CD4-positive, alpha-beta T cell (primary cell): ENCODE data around the gene LRRK1. TPM values are rescaled to one million over a fixed set of nuclear protein-coding genes. Genes with fewer than 3 reads are reported as not detected.
A peak's percentile ranks its signal among the peaks of the same experiment; 100 is the strongest.

Experiments used
- ATAC-seq: fragments of 200-7000 bp; cut with Tn5 transposase; one replicate; pipeline ENCODE4 v1.10.0; 2022; ENCODE audit warnings: mild to moderate bottlenecking; ENCODE audit not compliant: poor library complexity
- CTCF ChIA-PET: fragments of 350-600 bp; sonication (Branson Sonifier 250); formaldehyde crosslinking; loops from one replicate; lab custom pipeline; 2021; ENCODE audit warnings: antibody characterized with exemption, inconsistent platforms; lab: Charles Lee
- POLR2A ChIA-PET: fragments of 350-600 bp; sonication (Branson Sonifier 250); formaldehyde crosslinking; loops from one replicate; lab custom pipeline; 2021; ENCODE audit warnings: antibody characterized with exemption, inconsistent platforms; lab: Charles Lee
- DNase-seq, 14 experiments: peaks; one replicate each; pipeline ENCODE4 v3.0.0-alpha.2; 2013 to 2020; ENCODE audit warnings: mixed read lengths in 2 of 14
- H3K27ac ChIP-seq, 2 donors: one replicate each; pipeline versions ENCODE4 v1.5.1 to v1.7.0; 2013; ENCODE audit warnings: low read length in 2 of 2, low read depth in 1 of 2, mild to moderate bottlenecking in 1 of 2
- H3K27me3 ChIP-seq, 2 experiments: 1 replicate in 1 of 2; 2 replicates in 1 of 2; pipeline versions ENCODE4 v1.6.1 to v1.7.0; 2013; ENCODE audit warnings: low read length in 2 of 2, control low read depth in 1 of 2, mild to moderate bottlenecking in 1 of 2, moderate library complexity in 1 of 2; ENCODE audit not compliant: insufficient read depth in 2 of 2, control insufficient read depth in 1 of 2
- H3K36me3 ChIP-seq: one replicate; pipeline ENCODE4 v1.6.1; 2013; ENCODE audit warnings: low read length, control low read depth; ENCODE audit not compliant: insufficient read depth
- H3K4me1 ChIP-seq: one replicate; pipeline ENCODE4 v1.6.1; 2013; ENCODE audit warnings: low read length, control low read depth; ENCODE audit not compliant: insufficient read depth
- H3K4me3 ChIP-seq: one replicate; pipeline ENCODE4 v1.5.1; 2013; ENCODE audit warnings: mild to moderate bottlenecking, low read length, moderate library complexity
- H3K9me3 ChIP-seq, 2 experiments: 1 replicate in 1 of 2; 2 replicates in 1 of 2; pipeline versions ENCODE4 v1.6.1 to v1.7.0; 2013; ENCODE audit warnings: low read length in 2 of 2, mild to moderate bottlenecking in 2 of 2, control low read depth in 1 of 2, moderate library complexity in 1 of 2; ENCODE audit not compliant: control insufficient read depth in 1 of 2, insufficient read depth in 1 of 2
- H3K27ac Mint-ChIP-seq: one replicate; pipeline ENCODE4 v1.8.0; 2020; ENCODE audit warnings: mixed read lengths
- H3K27me3 Mint-ChIP-seq: one replicate; pipeline ENCODE4 v1.8.0; 2021; ENCODE audit warnings: mixed read lengths
- H3K36me3 Mint-ChIP-seq: one replicate; pipeline ENCODE4 v1.8.0; 2021; ENCODE audit warnings: low read depth, mixed read lengths
- H3K4me1 Mint-ChIP-seq: one replicate; pipeline ENCODE4 v1.8.0; 2021; ENCODE audit warnings: low read depth, mixed read lengths
- H3K4me3 Mint-ChIP-seq: one replicate; pipeline ENCODE4 v1.8.0; 2020; ENCODE audit warnings: mild to moderate bottlenecking, mixed read lengths
- H3K9me3 Mint-ChIP-seq: one replicate; pipeline ENCODE4 v1.8.0; 2020; ENCODE audit warnings: mixed read lengths
- CTCF ChIP-seq: fragments of 200-600 bp; IDR thresholded peaks from one replicate; pipeline ENCODE4 v1.8.0; 2022; ENCODE audit warnings: antibody characterized with exemption, mild to moderate bottlenecking
- intact Hi-C, 2 experiments: fragments of 100-400 bp; cut with DNase I in 1 of 2; cut with micrococcal nuclease in 1 of 2; formaldehyde crosslinking; loops; one replicate each; pipeline versions ENCODE4 v1.15.1 to v1.9.0; 2023 to 2025; cut with DNase I, micrococcal nuclease
- total RNA-seq, 174 experiments: library from RNA in 2 of 174; stranded (reverse) in 2 of 174; gene quantifications; one replicate each; pipeline ENCODE4 v1.2.3 and lab custom pipeline; 2021 to 2026

Gene LRRK1
- total RNA-seq, 2 experiments from 2014 or later = 0.60 to 0.73 TPM

- H3K36me3 ChIP-seq = no peaks in the 10 kb centered on the region
- Mint-ChIP-seq H3K27ac (no peak overlapping the region), H3K27me3 (peaks cover 19% of the 10 kb centered on the region), H3K4me3 (no peak overlapping the region), H3K4me1 (peaks cover 17% of the 10 kb centered on the region), H3K36me3 (no peaks in the 10 kb centered on the region), H3K9me3 (no peaks in the 10 kb centered on the region)
- DNase-seq (no peak), ATAC-seq (no peak)
- H3K27me3 ChIP-seq = peaks cover 0 to 3% of the 10 kb centered on the region in 2 experiments
- no peak for TF ChIP-seq CTCF
- peaks cover 0 to 4% of the 10 kb centered on the region in 2 experiments for H3K9me3 ChIP-seq
- peaks cover 13% of the 10 kb centered on the region for H3K4me1 ChIP-seq
- ChIA-PET POLR2A (no interaction called here), CTCF (interaction anchor here (1.5 kb wide), 1 partner anchor 653 kb away, joined by 3 read pairs; no protein-coding TSS in a partner anchor)
- no peak overlapping the region for H3K4me3 ChIP-seq
- H3K27ac ChIP-seq = no peak overlapping the region
- intact Hi-C loops = loop anchor here in 1 of 2 experiments (10.0 kb wide), 1 partner anchor 642 kb away; no protein-coding TSS in a partner anchor
Measured at GRCh38 chr15:101003081-101003480, 83.9 kb downstream of the LRRK1 start.

GRCh38 chr15:101003706-101004105 lies 84.5 kb downstream of the LRRK1 start:
- DNase-seq (no peak), ATAC-seq (no peak)
- no peak for TF ChIP-seq CTCF
- Mint-ChIP-seq H3K27me3 (peaks cover 18% of the 10 kb centered on the region), H3K9me3 (no peaks in the 10 kb centered on the region), H3K27ac (no peak overlapping the region), H3K4me3 (peak overlapping the region; percentile 17), H3K36me3 (no peaks in the 10 kb centered on the region), H3K4me1 (peaks cover 23% of the 10 kb centered on the region)
- Histone ChIP-seq H3K36me3 (no peaks in the 10 kb centered on the region), H3K9me3 (peaks cover 0 to 4% of the 10 kb centered on the region in 2 experiments), H3K27ac (no peak overlapping the region), H3K4me3 (no peak overlapping the region), H3K4me1 (peaks cover 18% of the 10 kb centered on the region), H3K27me3 (peaks cover 0 to 3% of the 10 kb centered on the region in 2 experiments)
- intact Hi-C loops = loop anchor here in 1 of 2 experiments (10.0 kb wide), 1 partner anchor 641 kb away; no protein-coding TSS in a partner anchor
- POLR2A ChIA-PET = no interaction called here
- CTCF ChIA-PET = interaction anchor here (1.5 kb wide), 1 partner anchor 653 kb away, joined by 3 read pairs; no protein-coding TSS in a partner anchor

- Mint-ChIP-seq H3K27ac (no peak overlapping the region), H3K27me3 (peaks cover 17% of the 10 kb centered on the region), H3K4me1 (peaks cover 24% of the 10 kb centered on the region), H3K36me3 (no peaks in the 10 kb centered on the region), H3K4me3 (no peak overlapping the region), H3K9me3 (no peaks in the 10 kb centered on the region)
- no peak overlapping the region for H3K27ac ChIP-seq
- peaks cover 22% of the 10 kb centered on the region for H3K4me1 ChIP-seq
- no peak overlapping the region for H3K4me3 ChIP-seq
- H3K9me3 ChIP-seq = peaks cover 0 to 4% of the 10 kb centered on the region in 2 experiments
- POLR2A ChIA-PET = no interaction called here
- peaks cover 0 to 3% of the 10 kb centered on the region in 2 experiments for H3K27me3 ChIP-seq
- no peaks in the 10 kb centered on the region for H3K36me3 ChIP-seq
- ATAC-seq (no peak), DNase-seq (no peak)
- TF ChIP-seq CTCF = no peak
- CTCF ChIA-PET = interaction anchor here (1.5 kb wide), 1 partner anchor 654 kb away, joined by 3 read pairs; no protein-coding TSS in a partner anchor
- intact Hi-C loops = loop anchor here in 1 of 2 experiments (10.0 kb wide), 1 partner anchor 640 kb away; no protein-coding TSS in a partner anchor
Measured at GRCh38 chr15:101004500-101004899, 85.3 kb downstream of the LRRK1 start.
